WTC11 (cell line): ENCODE data around the gene FAM53B. TPM values are rescaled to one million over a fixed set of nuclear protein-coding genes. Genes with fewer than 3 reads are reported as not detected.

Source experiments
- ATAC-seq: fragments of 200-7000 bp; cut with Tn5 transposase; 2 replicates; pipeline ENCODE4 v1.10.0; 2021; ENCODE audit warnings: mild to moderate bottlenecking, moderate library complexity
- CTCF ChIA-PET: fragments of 300-600 bp; sonication (Branson Sonifier 250); formaldehyde crosslinking; loops from one replicate; lab custom pipeline; 2021; ENCODE audit warnings: antibody characterized with exemption; lab: Charles Lee
- POLR2A ChIA-PET: fragments of 350-600 bp; sonication (Branson Sonifier 250); formaldehyde crosslinking; loops from one replicate; lab custom pipeline; 2021; ENCODE audit warnings: antibody characterized with exemption; lab: Charles Lee
- DNase-seq: peaks from one replicate; pipeline ENCODE4 v3.0.0; 2021; ENCODE audit warnings: low spot score
- H3K27ac Mint-ChIP-seq: 2 replicates; pipeline ENCODE4 v1.8.0; 2021; ENCODE audit warnings: mixed read lengths
- H3K27me3 Mint-ChIP-seq: 2 replicates; pipeline ENCODE4 v1.8.0; 2021; ENCODE audit warnings: low read depth, mild to moderate bottlenecking, moderate library complexity, mixed read lengths
- H3K36me3 Mint-ChIP-seq: 2 replicates; pipeline ENCODE4 v1.8.0; 2021; ENCODE audit warnings: mixed read lengths
- H3K4me1 Mint-ChIP-seq: 2 replicates; pipeline ENCODE4 v1.8.0; 2022; ENCODE audit warnings: mixed read lengths
- H3K4me3 Mint-ChIP-seq: 2 replicates; pipeline ENCODE4 v1.8.0; 2021; ENCODE audit warnings: mild to moderate bottlenecking, moderate library complexity, mixed read lengths
- H3K9me3 Mint-ChIP-seq: 2 replicates; pipeline ENCODE4 v1.8.0; 2021; ENCODE audit warnings: mixed read lengths
- AFF4 ChIP-seq: sonication (generic); formaldehyde crosslinking; IDR thresholded peaks from 2 replicates; pipeline ENCODE4 v1.8.1; 2023; ENCODE audit warnings: mild to moderate bottlenecking, missing genetic modification reagents, borderline replicate concordance
- ATF1 ChIP-seq: sonication (generic); formaldehyde crosslinking; IDR thresholded peaks from 2 replicates; pipeline ENCODE4 v1.8.1; 2023; ENCODE audit warnings: mild to moderate bottlenecking, moderate library complexity, missing genetic modification reagents
- CREM ChIP-seq: sonication (generic); formaldehyde crosslinking; IDR thresholded peaks from 2 replicates; pipeline ENCODE4 v1.8.1; 2022; ENCODE audit warnings: mild to moderate bottlenecking, missing genetic modification reagents, moderate library complexity
- ELF4 ChIP-seq: sonication (generic); formaldehyde crosslinking; IDR thresholded peaks from 2 replicates; pipeline ENCODE4 v1.8.1; 2022; ENCODE audit warnings: low read depth, mild to moderate bottlenecking, moderate library complexity, missing genetic modification reagents
- ESRRA ChIP-seq: sonication (generic); formaldehyde crosslinking; IDR thresholded peaks from 2 replicates; pipeline ENCODE4 v1.8.1; 2022; ENCODE audit warnings: mild to moderate bottlenecking, missing genetic modification reagents, borderline replicate concordance
- FOXK1 ChIP-seq: sonication (generic); formaldehyde crosslinking; IDR thresholded peaks from 2 replicates; pipeline ENCODE4 v1.8.0; 2022; ENCODE audit warnings: mild to moderate bottlenecking, moderate library complexity, missing genetic modification reagents
- HMGXB4 ChIP-seq: sonication (generic); formaldehyde crosslinking; IDR thresholded peaks from 2 replicates; pipeline ENCODE4 v1.8.1; 2023; ENCODE audit warnings: mild to moderate bottlenecking, moderate library complexity, missing genetic modification reagents
- JUN ChIP-seq: sonication (generic); formaldehyde crosslinking; IDR thresholded peaks from 2 replicates; pipeline ENCODE4 v1.8.0; 2023; ENCODE audit warnings: mild to moderate bottlenecking, missing genetic modification reagents
- MLX ChIP-seq: sonication (generic); formaldehyde crosslinking; IDR thresholded peaks from 2 replicates; pipeline ENCODE4 v1.8.1; 2023; ENCODE audit warnings: mild to moderate bottlenecking, missing genetic modification reagents, moderate library complexity
- MXD4 ChIP-seq: fragments of 250-450 bp; sonication (Bioruptor Pico); IDR thresholded peaks from 2 replicates; pipeline ENCODE4 v1.8.0; 2021; ENCODE audit warnings: mild to moderate bottlenecking, moderate library complexity, borderline replicate concordance
- RORB ChIP-seq: fragments of 250-450 bp; sonication (Bioruptor Pico); IDR thresholded peaks from 2 replicates; pipeline ENCODE4 v1.9.0; 2021; ENCODE audit warnings: mild to moderate bottlenecking
- SMAD3 ChIP-seq: sonication (generic); formaldehyde crosslinking; IDR thresholded peaks from 2 replicates; pipeline ENCODE4 v1.8.0; 2022; ENCODE audit warnings: missing genetic modification reagents, mild to moderate bottlenecking, borderline replicate concordance
- TCF7 ChIP-seq: sonication (generic); formaldehyde crosslinking; IDR thresholded peaks from 2 replicates; pipeline ENCODE4 v1.8.0; 2022; ENCODE audit warnings: mild to moderate bottlenecking, low read depth, missing genetic modification reagents, moderate library complexity
- TEAD4 ChIP-seq: sonication (generic); formaldehyde crosslinking; IDR thresholded peaks from 2 replicates; pipeline ENCODE4 v1.8.0; 2022; ENCODE audit warnings: mild to moderate bottlenecking, missing genetic modification reagents
- ZNF121 ChIP-seq: sonication (generic); formaldehyde crosslinking; IDR thresholded peaks from 2 replicates; pipeline ENCODE4 v1.8.0; 2023; ENCODE audit warnings: missing genetic modification reagents
- ZNF232 ChIP-seq: sonication (generic); formaldehyde crosslinking; IDR thresholded peaks from 2 replicates; pipeline ENCODE4 v1.8.0; 2022; ENCODE audit warnings: mild to moderate bottlenecking, missing genetic modification reagents
- ZNF396 ChIP-seq: fragments of 250-450 bp; sonication (Bioruptor Pico); IDR thresholded peaks from 2 replicates; pipeline ENCODE4 v1.8.0; 2021; ENCODE audit warnings: mild to moderate bottlenecking, moderate library complexity, borderline replicate concordance
- ZNF416 ChIP-seq: fragments of 250-450 bp; sonication (Bioruptor Pico); IDR thresholded peaks from 2 replicates; pipeline ENCODE4 v1.9.0; 2021; ENCODE audit warnings: mild to moderate bottlenecking, inconsistent platforms
- ZNF671 ChIP-seq: fragments of 250-450 bp; sonication (Bioruptor Pico); IDR thresholded peaks from 2 replicates; pipeline ENCODE4 v1.8.0; 2021; ENCODE audit warnings: mild to moderate bottlenecking
- total RNA-seq: library from RNA; stranded (reverse); gene quantifications from 3 replicates; pipeline ENCODE4 v1.2.3, GENCODE V29; 2021
- TF ChIP-seq, protein P1 (sequence below): sonication (generic); formaldehyde crosslinking; IDR thresholded peaks from 2 replicates; pipeline ENCODE4 v1.8.1; 2022; ENCODE audit warnings: mild to moderate bottlenecking, moderate library complexity, missing genetic modification reagents
- TF ChIP-seq, protein P2 (sequence below): fragments of 250-450 bp; sonication (Bioruptor Pico); IDR thresholded peaks from 2 replicates; pipeline ENCODE4 v1.9.0; 2021; ENCODE audit warnings: mild to moderate bottlenecking
- TF ChIP-seq, protein P3 (sequence below): fragments of 250-450 bp; sonication (Bioruptor Pico); IDR thresholded peaks from 2 replicates; pipeline ENCODE4 v1.9.0; 2021; ENCODE audit warnings: mild to moderate bottlenecking
- TF ChIP-seq, protein P4 (sequence below): sonication (generic); formaldehyde crosslinking; IDR thresholded peaks from 2 replicates; pipeline ENCODE4 v1.8.1; 2022; ENCODE audit warnings: mild to moderate bottlenecking, missing genetic modification reagents, moderate library complexity, borderline replicate concordance

FAM53B gene
- total RNA-seq, 1 experiment from 2014 or later = 21.3 TPM

DNA sequence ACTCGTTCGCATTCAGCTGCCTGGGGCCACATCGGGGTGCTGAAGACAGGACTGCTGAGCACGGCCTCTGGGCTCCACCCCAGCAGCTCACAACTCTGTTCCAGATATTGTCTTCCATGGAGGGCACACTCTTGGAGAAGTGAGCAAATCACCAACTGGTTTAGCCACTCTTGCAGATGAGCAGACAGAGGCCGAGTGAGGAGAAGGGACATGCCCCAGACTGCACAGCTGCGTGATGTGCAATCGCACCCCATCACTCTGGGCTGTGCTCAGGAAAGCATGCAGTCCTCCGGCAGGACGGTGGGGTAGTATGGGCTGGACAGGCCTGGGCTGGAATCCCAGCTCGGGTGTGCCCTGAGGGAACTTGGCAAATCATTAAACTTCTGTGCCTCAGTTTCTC, 111.6 kb downstream of the FAM53B start:
- no peak for DNase-seq
- Mint-ChIP-seq H3K4me1 (peaks cover 18% of the 10 kb centered on the region), H3K4me3 (no peak overlapping the region), H3K36me3 (peaks cover 6% of the 10 kb centered on the region), H3K27ac (no peak overlapping the region; the same call in 1 of the 2 replicates), H3K27me3 (no peaks in the 10 kb centered on the region), H3K9me3 (peaks cover 6% of the 10 kb centered on the region)
- TF ChIP-seq ELF4 (CRISPR knock-in tag) = no peak
- TF ChIP-seq, protein P1, sequence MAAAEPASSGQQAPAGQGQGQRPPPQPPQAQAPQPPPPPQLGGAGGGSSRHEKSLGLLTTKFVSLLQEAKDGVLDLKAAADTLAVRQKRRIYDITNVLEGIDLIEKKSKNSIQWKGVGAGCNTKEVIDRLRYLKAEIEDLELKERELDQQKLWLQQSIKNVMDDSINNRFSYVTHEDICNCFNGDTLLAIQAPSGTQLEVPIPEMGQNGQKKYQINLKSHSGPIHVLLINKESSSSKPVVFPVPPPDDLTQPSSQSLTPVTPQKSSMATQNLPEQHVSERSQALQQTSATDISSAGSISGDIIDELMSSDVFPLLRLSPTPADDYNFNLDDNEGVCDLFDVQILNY = no peak
- TF ChIP-seq, protein P2, sequence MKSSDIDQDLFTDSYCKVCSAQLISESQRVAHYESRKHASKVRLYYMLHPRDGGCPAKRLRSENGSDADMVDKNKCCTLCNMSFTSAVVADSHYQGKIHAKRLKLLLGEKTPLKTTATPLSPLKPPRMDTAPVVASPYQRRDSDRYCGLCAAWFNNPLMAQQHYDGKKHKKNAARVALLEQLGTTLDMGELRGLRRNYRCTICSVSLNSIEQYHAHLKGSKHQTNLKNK (CRISPR knock-in tag) = no peak
- no peak for TF ChIP-seq RORB (CRISPR knock-in tag)
- TF ChIP-seq TCF7 (CRISPR knock-in tag) = no peak
- TF ChIP-seq AFF4 (CRISPR knock-in tag) = no peak
- TF ChIP-seq FOXK1 (CRISPR knock-in tag) = no peak
- no peak for TF ChIP-seq SMAD3 (CRISPR knock-in tag)
- TF ChIP-seq ESRRA = no peak
- no peak for ATAC-seq
- POLR2A ChIA-PET = no interaction called here
- CTCF ChIA-PET = interaction anchor here (0.6 to 2.6 kb wide), 13 partner anchors 11 to 201 kb away, joined by 3 to 32 read pairs (median 3); no protein-coding TSS in a partner anchor

GRCh38 chr10:124632064-124632531, 112.1 kb downstream of the FAM53B start:
- H3K4me1 Mint-ChIP-seq = peaks cover 22% of the 10 kb centered on the region
- H3K4me3 Mint-ChIP-seq = no peak overlapping the region
- peaks cover 6% of the 10 kb centered on the region for H3K9me3 Mint-ChIP-seq
- ChIA-PET POLR2A (no interaction called here), CTCF (interaction anchor here (0.6 to 2.6 kb wide), 12 partner anchors 11 to 202 kb away, joined by 3 to 32 read pairs (median 3); no protein-coding TSS in a partner anchor)
- ATAC-seq (peak; percentile 18; the same call in 1 of the 2 replicates), DNase-seq (peak; percentile 48)
- peaks cover 6% of the 10 kb centered on the region for H3K36me3 Mint-ChIP-seq
- H3K27me3 Mint-ChIP-seq = no peaks in the 10 kb centered on the region
- no peak overlapping the region for H3K27ac Mint-ChIP-seq
- TF ChIP-seq SMAD3 (CRISPR knock-in tag) = no peak
- no peak for TF ChIP-seq ZNF121 (CRISPR knock-in tag)
- no peak for TF ChIP-seq JUN (CRISPR knock-in tag)
- no peak for TF ChIP-seq ZNF396
- no peak for TF ChIP-seq ATF1 (CRISPR knock-in tag)
- no peak for TF ChIP-seq RORB (CRISPR knock-in tag)
- TF ChIP-seq HMGXB4 (CRISPR knock-in tag) = no peak
- TF ChIP-seq TEAD4 (CRISPR knock-in tag) = no peak
- no peak for TF ChIP-seq MXD4 (CRISPR knock-in tag)
- TF ChIP-seq, protein P3, sequence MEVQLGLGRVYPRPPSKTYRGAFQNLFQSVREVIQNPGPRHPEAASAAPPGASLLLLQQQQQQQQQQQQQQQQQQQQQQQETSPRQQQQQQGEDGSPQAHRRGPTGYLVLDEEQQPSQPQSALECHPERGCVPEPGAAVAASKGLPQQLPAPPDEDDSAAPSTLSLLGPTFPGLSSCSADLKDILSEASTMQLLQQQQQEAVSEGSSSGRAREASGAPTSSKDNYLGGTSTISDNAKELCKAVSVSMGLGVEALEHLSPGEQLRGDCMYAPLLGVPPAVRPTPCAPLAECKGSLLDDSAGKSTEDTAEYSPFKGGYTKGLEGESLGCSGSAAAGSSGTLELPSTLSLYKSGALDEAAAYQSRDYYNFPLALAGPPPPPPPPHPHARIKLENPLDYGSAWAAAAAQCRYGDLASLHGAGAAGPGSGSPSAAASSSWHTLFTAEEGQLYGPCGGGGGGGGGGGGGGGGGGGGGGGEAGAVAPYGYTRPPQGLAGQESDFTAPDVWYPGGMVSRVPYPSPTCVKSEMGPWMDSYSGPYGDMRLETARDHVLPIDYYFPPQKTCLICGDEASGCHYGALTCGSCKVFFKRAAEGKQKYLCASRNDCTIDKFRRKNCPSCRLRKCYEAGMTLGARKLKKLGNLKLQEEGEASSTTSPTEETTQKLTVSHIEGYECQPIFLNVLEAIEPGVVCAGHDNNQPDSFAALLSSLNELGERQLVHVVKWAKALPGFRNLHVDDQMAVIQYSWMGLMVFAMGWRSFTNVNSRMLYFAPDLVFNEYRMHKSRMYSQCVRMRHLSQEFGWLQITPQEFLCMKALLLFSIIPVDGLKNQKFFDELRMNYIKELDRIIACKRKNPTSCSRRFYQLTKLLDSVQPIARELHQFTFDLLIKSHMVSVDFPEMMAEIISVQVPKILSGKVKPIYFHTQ (CRISPR knock-in tag) = no peak
- TF ChIP-seq, protein P4, sequence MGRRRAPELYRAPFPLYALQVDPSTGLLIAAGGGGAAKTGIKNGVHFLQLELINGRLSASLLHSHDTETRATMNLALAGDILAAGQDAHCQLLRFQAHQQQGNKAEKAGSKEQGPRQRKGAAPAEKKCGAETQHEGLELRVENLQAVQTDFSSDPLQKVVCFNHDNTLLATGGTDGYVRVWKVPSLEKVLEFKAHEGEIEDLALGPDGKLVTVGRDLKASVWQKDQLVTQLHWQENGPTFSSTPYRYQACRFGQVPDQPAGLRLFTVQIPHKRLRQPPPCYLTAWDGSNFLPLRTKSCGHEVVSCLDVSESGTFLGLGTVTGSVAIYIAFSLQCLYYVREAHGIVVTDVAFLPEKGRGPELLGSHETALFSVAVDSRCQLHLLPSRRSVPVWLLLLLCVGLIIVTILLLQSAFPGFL = no peak
- TF ChIP-seq CREM = no peak
- no peak for TF ChIP-seq ZNF671 (CRISPR knock-in tag)
- TF ChIP-seq ZNF416 (CRISPR knock-in tag) = no peak
- no peak for TF ChIP-seq MLX
- no peak for TF ChIP-seq ZNF232 (CRISPR knock-in tag)
